SK-N-SH treated with all-trans-retinoic acid at 6 μM for 48 hours (cell line): ENCODE data around the gene CBX7.

Experiments used
- ATAC-seq: fragments of 200-7000 bp; cut with Tn5 transposase; 3 replicates; pipeline ENCODE4 v1.9.1; 2020; ENCODE audit warnings: mild to moderate bottlenecking, moderate library complexity
- BACH2 ChIP-seq: fragments of 250-450 bp; sonication (Bioruptor Pico); IDR thresholded peaks from 2 replicates; pipeline ENCODE4 v1.9.0; 2021; ENCODE audit warnings: mild to moderate bottlenecking, borderline replicate concordance
- CSDC2 ChIP-seq: fragments of 250-450 bp; sonication (Bioruptor Pico); IDR thresholded peaks from 2 replicates; pipeline ENCODE4 v1.5.0; 2020; ENCODE audit warnings: mild to moderate bottlenecking, moderate library complexity
- ESRRG ChIP-seq: fragments of 250-450 bp; sonication (Bioruptor Pico); IDR thresholded peaks from 2 replicates; pipeline ENCODE4 v1.6.1; 2021; ENCODE audit warnings: mild to moderate bottlenecking
- GLIS3 ChIP-seq: fragments of 250-450 bp; sonication (Bioruptor Pico); IDR thresholded peaks from 2 replicates; pipeline ENCODE4 v1.5.0; 2020; ENCODE audit warnings: mild to moderate bottlenecking, moderate library complexity
- ISL1 ChIP-seq: fragments of 250-450 bp; sonication (Bioruptor Pico); IDR thresholded peaks from 2 replicates; pipeline ENCODE4 v2.1.2; 2022; ENCODE audit warnings: mild to moderate bottlenecking, moderate library complexity
- PATZ1 ChIP-seq: fragments of 250-450 bp; sonication (Bioruptor Pico); IDR thresholded peaks from 2 replicates; pipeline ENCODE4 v1.8.0; 2020; ENCODE audit warnings: mild to moderate bottlenecking, moderate library complexity, borderline replicate concordance
- POU6F1 ChIP-seq: fragments of 250-450 bp; sonication (Bioruptor Pico); IDR thresholded peaks from 2 replicates; pipeline ENCODE4 v1.8.0; 2021; ENCODE audit warnings: low read depth, mild to moderate bottlenecking, moderate library complexity, borderline replicate concordance
- SNAI2 ChIP-seq: fragments of 250-450 bp; sonication (Bioruptor Pico); IDR thresholded peaks from 2 replicates; pipeline ENCODE4 v1.5.0; 2020; ENCODE audit warnings: mild to moderate bottlenecking, moderate library complexity
- TCF4 ChIP-seq: fragments of 250-450 bp; sonication (Bioruptor Pico); IDR thresholded peaks from 2 replicates; pipeline ENCODE4 v1.8.0; 2021; ENCODE audit warnings: mild to moderate bottlenecking, moderate library complexity, borderline replicate concordance
- TOX ChIP-seq: fragments of 250-450 bp; sonication (Bioruptor Pico); IDR thresholded peaks from 2 replicates; pipeline ENCODE4 v1.8.0; 2021; ENCODE audit warnings: mild to moderate bottlenecking, moderate library complexity, borderline replicate concordance
- ZFP3 ChIP-seq: fragments of 250-450 bp; sonication (Bioruptor Pico); IDR thresholded peaks from 2 replicates; pipeline ENCODE4 v1.5.0; 2020; ENCODE audit warnings: mild to moderate bottlenecking, moderate library complexity
- ZNF565 ChIP-seq: fragments of 450-650 bp; formaldehyde crosslinking; conservative IDR thresholded peaks from 2 replicates; pipeline ENCODE4 v1.5.0; 2020; ENCODE audit warnings: low read depth, mild to moderate bottlenecking, moderate library complexity
- ZNF70 ChIP-seq: fragments of 450-650 bp; formaldehyde crosslinking; IDR thresholded peaks from 2 replicates; pipeline ENCODE4 v1.5.0; 2020; ENCODE audit warnings: mild to moderate bottlenecking, moderate library complexity
- ZNF8 ChIP-seq: fragments of 450-650 bp; formaldehyde crosslinking; IDR thresholded peaks from 2 replicates; pipeline ENCODE4 v1.5.0; 2020; ENCODE audit warnings: mild to moderate bottlenecking, moderate library complexity
- TF ChIP-seq, protein P1 (sequence below): fragments of 250-450 bp; sonication (Bioruptor Pico); IDR thresholded peaks from 2 replicates; pipeline ENCODE4 v1.5.1; 2021; ENCODE audit warnings: mild to moderate bottlenecking, moderate library complexity
- TF ChIP-seq, protein P2 (sequence below): fragments of 250-450 bp; sonication (Bioruptor Pico); IDR thresholded peaks from 2 replicates; pipeline ENCODE4 v1.5.0; 2020; ENCODE audit warnings: mild to moderate bottlenecking, moderate library complexity
- TF ChIP-seq, protein P3 (sequence below): fragments of 250-450 bp; sonication (Bioruptor Pico); IDR thresholded peaks from 2 replicates; pipeline ENCODE4 v1.5.1; 2020; ENCODE audit warnings: low read depth, mild to moderate bottlenecking, moderate library complexity

CBX7 gene

GRCh38 chr22:39176143-39176713 is 23.7 kb upstream of the CBX7 start (continued):
- no peak for TF ChIP-seq POU6F1

DNA sequence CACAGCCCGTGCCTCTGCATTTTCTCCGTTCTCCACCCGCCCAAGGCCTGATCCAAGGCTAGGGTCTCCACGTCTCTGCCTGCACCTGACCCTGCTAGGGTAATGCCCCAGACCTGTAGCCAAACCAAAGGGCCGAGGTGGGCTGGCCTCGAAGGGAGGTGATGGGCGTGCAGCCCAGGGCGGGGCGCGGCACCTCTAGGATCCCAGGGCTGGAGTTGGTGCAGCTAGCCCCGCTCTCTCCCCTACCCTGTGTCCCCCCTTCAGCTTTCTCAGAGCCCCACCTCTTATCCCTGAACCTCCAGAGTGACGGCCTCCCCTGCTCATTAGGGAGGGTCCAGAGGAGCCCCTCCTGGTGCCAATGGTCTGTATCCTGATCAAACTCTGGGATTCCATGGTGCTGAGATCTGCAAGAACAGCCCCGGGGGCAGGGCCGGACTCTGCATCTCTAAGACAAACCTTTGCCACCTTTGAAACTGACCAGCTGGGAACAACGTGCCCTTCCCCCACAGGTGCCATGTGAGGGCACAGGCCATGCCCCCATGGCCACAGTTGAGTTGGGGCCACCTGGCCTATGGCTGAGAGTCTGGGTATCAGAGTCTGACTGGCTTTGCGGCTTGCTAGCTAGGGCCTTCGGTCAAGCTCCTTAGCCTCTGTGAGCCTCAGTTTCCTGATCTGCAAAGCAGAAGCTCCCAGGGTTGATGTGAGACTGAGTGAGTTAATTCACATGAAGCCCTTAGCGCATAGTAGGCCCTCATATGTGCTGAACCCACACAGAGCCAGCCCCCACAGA is 23.1 kb upstream of the CBX7 start:
- no peak for ATAC-seq
- TF ChIP-seq CSDC2 (CRISPR knock-in tag) (no peak), POU6F1 (no peak), PATZ1 (CRISPR knock-in tag) (no peak), TOX (no peak), ZFP3 (CRISPR knock-in tag) (no peak), ZNF8 (no peak)

- TF ChIP-seq ZNF8: no peak
- TF ChIP-seq CSDC2 (CRISPR knock-in tag): no peak
- no peak for TF ChIP-seq TCF4 (CRISPR knock-in tag)
- no peak for TF ChIP-seq GLIS3 (CRISPR knock-in tag)
- TF ChIP-seq TOX: no peak
- no peak for TF ChIP-seq ESRRG (CRISPR knock-in tag)
- no peak for TF ChIP-seq BACH2 (CRISPR knock-in tag)
- TF ChIP-seq ISL1 (CRISPR knock-in tag): no peak
- TF ChIP-seq, protein P1, sequence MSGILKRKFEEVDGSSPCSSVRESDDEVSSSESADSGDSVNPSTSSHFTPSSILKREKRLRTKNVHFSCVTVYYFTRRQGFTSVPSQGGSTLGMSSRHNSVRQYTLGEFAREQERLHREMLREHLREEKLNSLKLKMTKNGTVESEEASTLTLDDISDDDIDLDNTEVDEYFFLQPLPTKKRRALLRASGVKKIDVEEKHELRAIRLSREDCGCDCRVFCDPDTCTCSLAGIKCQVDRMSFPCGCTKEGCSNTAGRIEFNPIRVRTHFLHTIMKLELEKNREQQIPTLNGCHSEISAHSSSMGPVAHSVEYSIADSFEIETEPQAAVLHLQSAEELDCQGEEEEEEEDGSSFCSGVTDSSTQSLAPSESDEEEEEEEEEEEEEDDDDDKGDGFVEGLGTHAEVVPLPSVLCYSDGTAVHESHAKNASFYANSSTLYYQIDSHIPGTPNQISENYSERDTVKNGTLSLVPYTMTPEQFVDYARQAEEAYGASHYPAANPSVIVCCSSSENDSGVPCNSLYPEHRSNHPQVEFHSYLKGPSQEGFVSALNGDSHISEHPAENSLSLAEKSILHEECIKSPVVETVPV (CRISPR knock-in tag): no peak
- TF ChIP-seq ZNF565 (CRISPR knock-in tag): no peak
- no peak for TF ChIP-seq SNAI2 (CRISPR knock-in tag)
Measured at GRCh38 chr22:39174498-39175352, 22.2 kb upstream of the CBX7 start.

DNA sequence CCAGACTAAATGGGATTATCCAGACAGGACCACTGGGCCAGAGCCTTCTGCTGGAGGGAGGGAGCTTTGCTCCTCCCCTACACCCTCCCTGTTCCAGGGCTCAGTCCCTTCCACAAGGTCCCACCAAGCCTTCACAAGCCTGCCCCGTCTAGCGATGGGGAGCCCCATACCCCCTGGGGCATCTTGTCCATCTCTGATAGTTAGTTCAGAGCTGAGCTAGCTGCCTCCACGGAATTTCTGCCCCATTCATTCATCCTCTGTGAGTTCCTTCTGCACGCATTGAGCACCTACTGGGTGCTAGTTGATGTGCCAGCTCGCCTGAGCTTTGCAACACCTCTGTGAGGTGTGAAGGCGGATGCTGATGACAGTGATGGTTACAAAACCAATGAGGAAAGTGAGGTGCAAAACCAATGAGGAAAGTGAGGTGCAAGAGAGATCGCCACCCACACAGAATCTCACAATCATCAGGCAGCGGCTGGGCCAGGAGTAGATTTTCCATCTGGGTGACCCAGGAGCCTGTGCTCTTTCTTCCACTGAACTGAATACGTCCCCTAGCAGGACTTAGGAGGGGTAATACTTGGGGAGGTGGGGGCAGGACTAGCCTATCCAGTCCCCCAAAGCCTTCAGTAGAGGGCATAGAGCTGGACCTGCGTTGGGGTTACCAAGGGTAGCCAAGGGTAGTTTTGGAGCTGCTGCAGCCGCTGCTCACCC is 21.5 kb upstream of the CBX7 start:
- ATAC-seq: no peak
- TF ChIP-seq, protein P2, sequence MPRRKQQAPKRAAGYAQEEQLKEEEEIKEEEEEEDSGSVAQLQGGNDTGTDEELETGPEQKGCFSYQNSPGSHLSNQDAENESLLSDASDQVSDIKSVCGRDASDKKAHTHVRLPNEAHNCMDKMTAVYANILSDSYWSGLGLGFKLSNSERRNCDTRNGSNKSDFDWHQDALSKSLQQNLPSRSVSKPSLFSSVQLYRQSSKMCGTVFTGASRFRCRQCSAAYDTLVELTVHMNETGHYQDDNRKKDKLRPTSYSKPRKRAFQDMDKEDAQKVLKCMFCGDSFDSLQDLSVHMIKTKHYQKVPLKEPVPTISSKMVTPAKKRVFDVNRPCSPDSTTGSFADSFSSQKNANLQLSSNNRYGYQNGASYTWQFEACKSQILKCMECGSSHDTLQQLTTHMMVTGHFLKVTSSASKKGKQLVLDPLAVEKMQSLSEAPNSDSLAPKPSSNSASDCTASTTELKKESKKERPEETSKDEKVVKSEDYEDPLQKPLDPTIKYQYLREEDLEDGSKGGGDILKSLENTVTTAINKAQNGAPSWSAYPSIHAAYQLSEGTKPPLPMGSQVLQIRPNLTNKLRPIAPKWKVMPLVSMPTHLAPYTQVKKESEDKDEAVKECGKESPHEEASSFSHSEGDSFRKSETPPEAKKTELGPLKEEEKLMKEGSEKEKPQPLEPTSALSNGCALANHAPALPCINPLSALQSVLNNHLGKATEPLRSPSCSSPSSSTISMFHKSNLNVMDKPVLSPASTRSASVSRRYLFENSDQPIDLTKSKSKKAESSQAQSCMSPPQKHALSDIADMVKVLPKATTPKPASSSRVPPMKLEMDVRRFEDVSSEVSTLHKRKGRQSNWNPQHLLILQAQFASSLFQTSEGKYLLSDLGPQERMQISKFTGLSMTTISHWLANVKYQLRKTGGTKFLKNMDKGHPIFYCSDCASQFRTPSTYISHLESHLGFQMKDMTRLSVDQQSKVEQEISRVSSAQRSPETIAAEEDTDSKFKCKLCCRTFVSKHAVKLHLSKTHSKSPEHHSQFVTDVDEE: no peak
- TF ChIP-seq GLIS3 (CRISPR knock-in tag): no peak
- TF ChIP-seq PATZ1 (CRISPR knock-in tag): no peak
- TF ChIP-seq, protein P3, sequence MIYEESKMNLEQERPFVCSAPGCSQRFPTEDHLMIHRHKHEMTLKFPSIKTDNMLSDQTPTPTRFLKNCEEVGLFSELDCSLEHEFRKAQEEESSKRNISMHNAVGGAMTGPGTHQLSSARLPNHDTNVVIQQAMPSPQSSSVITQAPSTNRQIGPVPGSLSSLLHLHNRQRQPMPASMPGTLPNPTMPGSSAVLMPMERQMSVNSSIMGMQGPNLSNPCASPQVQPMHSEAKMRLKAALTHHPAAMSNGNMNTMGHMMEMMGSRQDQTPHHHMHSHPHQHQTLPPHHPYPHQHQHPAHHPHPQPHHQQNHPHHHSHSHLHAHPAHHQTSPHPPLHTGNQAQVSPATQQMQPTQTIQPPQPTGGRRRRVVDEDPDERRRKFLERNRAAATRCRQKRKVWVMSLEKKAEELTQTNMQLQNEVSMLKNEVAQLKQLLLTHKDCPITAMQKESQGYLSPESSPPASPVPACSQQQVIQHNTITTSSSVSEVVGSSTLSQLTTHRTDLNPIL: no peak
- TF ChIP-seq ZNF70 (CRISPR knock-in tag): no peak
- TF ChIP-seq ISL1 (CRISPR knock-in tag): no peak

More at GRCh38 chr22:39174498-39175352, 22.2 kb upstream of the CBX7 start:
- peak; percentile 65 for ATAC-seq
